ENCODE results near the gene ABCA6.
A peak's percentile ranks its signal among the peaks of the same experiment; 100 is the strongest.
"Not testable (repeated sequence)": the region's sequence is repeated elsewhere in the genome, so short reads cannot be mapped to it uniquely, and the experiment has no call there.

Gene ABCA6

DNA sequence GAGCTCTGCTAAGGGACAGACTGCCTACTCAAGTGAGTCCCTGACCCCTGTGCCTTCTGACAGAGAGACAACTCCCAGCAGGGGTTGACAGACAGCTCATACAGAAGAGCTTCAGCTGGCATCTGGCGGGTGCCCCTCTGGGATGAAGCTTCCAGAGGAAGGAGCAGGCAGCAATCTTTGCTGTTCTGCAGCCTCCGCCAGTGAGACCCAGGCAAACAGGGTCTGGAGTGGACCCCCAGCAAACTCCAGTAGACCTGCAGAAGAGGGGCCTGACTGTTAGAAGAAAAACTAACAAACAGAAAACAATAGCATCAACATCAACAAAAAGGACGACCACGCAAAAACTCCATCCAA, 70.5 kb downstream of the ABCA6 start:
- not testable (repeated sequence) for DNase-seq

DNA sequence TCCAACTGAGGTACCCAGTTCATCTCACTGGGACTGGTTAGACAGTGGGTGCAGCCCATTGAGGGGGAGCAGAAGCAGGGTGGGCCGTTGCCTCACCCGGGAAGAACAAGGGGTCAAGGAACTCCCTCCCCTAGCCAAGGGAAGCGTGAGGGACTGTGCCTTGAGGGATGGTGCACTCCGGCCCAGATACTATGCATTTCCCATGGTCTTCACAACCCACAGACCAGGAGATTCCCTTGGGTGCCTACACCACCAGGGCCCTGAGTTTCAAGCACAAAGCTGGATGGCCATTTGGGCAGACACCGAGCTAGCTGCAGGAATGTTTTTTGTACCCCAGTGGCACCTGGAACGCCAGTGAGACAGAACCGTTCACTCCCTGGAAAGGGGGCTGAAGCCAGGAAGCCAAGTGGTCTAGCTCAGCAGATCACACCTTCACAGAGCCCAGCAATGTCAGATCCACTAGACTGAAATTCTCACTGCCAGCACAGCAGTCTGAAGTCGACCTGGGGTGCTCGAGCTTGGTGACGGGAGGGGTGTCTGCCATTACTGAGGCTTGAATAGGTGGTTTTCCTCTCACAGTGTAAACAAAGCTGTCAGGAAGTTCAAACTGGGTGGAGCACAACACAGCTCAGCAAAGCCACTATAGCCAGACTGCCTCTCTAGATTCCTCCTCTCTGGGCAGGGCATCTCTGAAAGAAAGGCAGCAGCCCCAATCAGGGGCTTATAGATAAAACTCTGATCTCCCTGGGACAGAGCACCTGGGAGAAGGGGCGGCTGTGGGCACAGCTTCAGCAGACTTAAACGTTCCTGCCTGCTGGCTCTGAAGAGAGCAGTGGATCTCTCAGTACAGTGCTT, 71.1 kb downstream of the ABCA6 start:
- DNase-seq = peak in 1 of 2 donors; percentile 5

DNA sequence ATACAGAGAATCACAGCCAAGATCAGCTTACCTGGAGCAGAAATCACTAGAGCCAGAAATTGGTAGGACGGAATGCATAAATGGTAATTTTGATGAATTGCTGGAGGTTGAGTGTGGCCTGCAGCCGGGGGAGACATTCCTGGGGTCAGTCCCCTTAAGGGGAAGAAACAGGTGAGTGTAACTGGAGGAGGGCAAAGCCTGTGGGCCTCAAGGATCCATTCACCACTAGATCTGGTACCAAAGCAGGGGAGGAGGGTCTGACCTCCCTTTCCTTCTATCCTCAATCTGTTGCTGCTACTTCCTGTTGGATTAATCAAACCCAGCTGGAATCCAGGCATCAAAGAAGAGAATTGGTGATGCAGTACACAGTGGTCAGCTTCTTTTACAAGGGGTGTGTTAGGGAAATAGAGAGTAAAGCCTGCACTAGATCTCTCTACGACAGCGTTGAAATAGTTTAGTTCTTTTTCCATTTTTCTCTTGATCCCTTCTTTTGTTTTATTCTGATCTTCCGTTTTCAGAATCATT, 72.4 kb downstream of the ABCA6 start:
- no peak for DNase-seq

DNA sequence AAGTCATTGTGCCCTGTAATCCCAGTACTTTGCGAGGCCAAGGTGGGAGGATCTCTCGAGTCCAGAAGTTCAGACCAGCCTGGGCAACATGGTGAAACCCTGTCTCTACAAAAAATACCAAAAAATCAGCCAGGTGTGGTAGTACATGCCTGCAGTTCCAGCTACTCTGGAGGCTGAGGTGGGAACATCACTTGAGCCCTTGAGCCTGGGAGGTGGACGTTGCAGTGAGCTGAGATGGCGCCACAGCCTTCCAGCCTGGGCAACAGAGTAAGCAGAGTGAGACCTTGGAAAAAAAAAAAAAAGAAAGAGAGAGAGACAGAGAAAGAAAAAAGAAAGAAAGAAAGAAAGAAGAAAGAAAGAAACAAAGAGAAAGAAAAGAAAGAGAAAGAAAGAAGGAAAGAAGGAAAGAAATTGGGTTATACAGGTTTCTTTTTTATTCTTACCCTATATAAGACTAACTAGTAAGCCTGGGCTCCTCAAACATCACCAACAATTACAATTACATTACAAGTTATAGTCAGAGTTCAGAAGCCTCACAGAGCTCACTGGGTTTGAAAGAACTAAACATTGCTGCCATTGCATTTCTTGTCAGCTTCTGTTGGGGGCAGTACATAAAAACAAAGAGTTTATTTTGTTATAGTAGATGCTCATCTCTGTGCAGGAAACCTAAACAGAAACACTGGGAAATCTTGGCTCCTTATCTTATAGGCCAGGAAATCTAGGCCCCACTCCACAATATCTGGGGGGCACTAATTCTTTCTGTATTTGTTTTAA, 74.2 kb downstream of the ABCA6 start:
- DNase-seq = no peak

DNA sequence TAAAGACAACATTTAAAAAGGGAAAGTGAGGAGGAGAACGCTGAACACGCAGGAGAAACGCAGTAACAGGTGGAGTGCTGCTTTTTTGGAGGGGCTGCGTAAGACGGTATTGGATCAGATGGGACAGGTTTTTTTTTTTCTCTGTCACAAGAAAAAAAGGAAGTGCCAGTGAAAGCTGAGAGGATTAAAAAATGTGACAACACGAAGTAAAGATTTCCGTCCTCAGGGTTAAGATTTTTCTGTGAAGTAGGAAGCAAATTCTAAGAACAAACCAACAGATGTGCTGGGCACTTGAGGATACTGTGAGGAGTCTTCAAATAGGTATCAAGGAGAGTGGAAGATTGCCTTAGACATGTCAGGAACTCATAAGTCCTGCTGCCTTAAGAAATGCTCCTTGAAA, 75.2 kb downstream of the ABCA6 start:
- DNase-seq = no peak

DNA sequence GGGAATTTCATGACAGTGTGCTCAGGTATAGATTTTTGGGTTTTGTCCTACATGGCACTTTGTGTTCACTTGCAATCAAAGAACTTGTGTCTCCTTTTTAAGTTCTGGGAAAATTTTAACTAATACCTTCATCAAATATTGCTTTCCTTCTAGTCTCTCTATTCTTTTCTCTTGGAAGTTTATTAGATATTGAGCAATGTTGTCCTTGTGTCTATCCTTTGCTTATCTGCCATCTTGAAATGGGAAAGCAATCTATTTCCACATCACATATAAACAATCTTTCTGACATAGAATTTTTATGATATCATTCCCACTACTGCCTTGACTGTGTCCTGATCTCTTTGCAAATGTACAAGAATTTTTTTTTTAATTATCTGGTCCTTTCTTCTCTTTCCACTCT, 76.6 kb downstream of the ABCA6 start:
- DNase-seq = no peak

DNA sequence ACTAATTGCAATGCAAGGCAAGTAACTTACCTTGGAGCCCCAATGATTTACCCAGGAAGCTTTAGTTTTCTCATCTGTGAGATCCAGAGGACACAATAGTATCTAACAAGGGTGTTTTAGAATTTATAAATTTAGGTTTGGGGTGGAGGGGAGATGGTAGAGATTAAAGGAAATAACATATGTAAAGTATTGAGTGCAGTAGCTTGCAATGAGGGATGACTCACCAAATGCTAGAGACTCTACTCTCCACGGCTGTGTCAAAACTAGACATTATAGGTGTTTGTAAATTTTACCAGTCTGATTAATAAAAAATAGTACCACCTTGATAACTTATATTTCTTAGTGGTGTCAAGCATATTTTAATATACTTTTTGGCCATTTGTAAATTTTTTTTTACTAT, 77.2 kb downstream of the ABCA6 start:
- DNase-seq = no peak

DNA sequence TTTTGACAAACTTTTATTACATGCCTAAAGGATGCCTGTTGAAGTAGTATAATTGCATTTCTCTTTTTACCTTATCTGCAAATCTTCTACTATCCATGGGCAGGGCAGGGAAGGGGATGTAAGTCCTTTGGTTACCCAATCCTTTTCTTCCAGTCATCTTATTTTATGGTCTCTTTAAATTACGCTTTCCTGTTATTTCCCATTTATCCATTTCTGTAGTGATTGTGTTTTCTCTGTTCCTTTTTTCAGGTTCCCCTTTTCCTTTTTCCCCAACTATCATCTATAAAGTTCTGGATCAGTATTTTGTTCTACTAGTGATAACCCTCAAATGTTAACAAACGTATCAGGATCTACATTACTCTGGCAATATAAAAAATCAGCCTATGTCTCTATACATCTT, 77.7 kb downstream of the ABCA6 start:
- DNase-seq = no peak

DNA sequence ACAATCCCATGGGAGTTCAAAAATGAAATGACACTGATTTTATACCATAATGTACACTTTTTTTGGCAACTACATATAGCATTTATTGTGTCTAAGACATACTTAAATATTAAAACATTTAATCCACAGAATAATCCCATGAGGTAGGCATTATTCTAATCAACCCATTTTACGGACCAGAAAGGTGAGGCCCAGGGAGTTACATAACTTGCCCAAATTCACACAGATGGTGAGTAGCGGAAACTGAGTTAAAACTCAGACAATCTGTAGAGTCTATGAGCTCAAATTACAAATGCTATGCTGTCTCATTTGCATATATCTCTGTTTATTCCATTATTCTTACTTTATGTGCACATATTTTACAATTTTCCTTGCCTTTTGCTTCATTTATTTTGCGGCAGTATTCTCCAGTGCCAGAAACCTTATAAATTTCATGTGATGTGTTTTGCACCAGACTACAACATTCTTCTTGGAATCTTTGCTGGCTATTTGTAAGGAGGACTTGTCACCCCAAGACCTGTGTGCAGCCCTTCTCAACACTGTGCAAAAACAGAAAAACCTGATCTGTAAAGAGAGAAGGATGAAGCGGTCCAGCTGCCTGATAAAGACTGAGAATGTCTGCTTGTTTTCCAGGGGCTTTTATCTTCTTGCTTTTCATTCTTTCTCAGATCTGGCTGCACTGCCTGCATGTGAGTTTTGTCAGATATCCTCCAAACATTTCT, 78.7 kb downstream of the ABCA6 start:
- DNase-seq = no peak

DNA sequence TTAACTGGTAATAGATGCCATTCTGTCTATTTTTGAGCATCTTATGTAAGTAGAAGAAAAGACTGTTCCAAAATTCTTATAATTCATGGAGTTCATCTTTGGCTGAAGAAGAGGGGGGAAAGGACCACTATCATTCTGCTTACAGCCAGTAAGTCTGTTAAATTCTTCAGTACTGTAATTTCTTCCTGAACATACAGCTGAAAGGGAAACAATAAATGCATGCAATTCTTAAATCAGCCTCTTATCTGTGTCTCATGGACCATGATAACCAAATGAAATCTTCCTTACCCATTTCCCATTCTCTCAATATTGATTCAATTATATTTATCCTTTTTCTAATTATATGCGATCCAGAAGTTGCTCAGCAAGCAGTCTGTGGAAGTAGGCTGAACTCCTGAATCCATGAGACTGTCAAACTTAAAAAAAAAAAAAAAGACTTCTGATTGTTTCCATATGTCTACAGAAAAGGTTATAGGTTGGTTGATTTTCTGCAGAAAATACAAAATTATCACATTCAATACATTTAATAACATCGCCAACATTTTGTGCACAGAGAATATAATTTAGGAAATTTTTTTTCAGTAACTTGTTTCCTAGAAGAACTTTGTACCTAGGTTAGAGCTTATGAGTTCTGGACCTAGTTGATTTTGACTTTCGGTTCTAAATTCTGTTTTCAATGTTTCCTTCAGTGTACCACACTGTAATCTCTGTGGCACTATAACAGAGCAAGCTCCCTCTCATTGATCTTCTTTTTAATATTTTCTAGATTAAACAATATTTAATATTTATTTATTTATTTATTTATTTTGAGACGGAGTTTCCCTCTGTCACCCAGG, 79.8 kb downstream of the ABCA6 start:
- DNase-seq = no peak

DNA sequence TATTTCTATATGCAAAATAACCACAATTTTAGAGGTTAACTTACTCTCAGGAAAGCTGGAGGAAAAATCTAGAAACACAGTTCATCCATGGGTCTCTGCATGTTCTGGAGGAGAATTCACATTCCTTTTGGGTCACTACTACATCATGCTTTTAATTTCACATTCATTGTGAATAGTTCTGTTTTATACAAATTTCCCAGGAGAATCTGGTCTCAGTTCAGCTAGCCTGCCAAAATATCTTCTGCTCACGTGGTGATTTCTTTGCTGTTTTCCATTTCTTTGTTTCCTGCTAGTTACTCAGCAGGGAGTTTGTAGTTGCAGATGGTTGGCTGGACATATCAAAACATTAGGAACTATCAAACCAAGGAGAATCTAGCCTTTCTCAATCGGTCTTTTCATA, 80.9 kb downstream of the ABCA6 start, which contains the start of gene ABCA9:
TSS of gene ABCA9 (minus strand) at position 106 of the 400 bp plus-strand sequence. CDS start 9,801 bp downstream, outside the sequence.
- no peak for DNase-seq

DNA sequence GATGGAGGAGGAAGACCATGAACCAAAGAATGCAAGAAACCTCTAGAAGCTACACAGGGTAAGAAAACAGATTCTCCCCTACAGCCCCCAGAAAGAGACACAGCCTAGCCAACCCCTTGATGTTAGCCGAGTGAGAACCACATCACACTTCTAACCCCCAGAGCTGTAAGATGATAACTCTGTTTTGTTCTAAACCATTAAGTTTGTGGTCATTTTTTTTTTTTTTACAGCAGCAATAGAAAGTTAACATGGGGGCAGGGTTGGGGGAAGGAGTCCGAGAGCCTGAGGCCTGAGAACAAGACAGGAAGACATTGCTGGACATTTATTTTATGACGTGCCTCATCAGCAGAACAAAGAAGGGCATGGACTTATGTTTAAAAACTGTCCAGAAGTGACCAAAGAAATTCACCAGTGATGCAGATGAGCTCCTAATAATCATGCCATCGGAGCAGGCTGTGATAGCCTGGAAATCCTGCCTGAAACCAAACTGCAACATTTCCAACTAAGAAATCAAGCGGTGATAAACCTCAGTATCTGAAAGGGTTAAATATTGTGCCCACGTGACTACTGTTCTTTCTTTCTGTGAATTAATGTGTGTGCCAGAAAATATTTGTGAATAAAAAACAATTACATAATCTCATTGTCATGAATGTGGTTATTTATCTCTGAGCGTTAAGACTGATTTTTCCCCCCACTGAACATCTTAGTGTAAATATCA, 82.1 kb downstream of the ABCA6 start:
- DNase-seq = no peak

DNA sequence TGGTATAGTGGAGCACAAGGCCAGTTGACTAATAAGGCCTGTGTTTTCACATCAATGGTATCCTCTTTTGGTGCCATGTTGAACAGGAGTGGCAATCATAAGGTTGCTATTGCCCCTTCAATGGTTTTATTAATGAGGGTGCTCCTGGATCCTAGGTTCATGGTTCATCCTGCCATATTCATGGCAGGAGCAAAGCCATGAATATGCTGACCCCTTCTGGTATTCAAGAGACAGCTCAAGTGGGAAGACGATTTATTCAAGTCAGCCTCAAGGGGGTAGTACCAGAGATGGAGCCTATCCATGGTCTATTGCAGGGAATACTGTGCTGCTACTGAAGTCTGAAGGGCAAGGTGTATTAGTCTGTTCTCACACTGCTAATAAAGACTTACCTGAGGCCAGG, 83.5 kb downstream of the ABCA6 start:
- no peak for DNase-seq

DNA sequence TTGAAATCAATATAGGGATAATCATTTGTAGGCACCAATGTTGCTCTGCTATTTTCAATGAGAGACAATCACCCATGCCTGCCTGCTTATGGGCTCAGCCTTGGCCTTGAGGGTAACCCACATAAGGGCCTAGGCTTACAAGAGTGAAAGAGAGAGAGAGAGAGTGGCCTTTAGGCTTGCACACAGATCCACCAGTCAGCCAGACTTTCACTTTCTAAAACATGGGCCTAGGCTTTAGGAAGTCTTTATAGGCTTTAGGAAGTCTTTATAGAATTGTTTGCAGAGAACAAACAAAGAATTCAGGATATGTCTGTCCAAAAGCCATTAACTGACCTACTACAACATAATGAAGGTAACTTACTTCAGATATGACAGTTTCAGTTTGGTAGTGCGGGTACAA, 84.4 kb downstream of the ABCA6 start:
- no peak for DNase-seq

DNA sequence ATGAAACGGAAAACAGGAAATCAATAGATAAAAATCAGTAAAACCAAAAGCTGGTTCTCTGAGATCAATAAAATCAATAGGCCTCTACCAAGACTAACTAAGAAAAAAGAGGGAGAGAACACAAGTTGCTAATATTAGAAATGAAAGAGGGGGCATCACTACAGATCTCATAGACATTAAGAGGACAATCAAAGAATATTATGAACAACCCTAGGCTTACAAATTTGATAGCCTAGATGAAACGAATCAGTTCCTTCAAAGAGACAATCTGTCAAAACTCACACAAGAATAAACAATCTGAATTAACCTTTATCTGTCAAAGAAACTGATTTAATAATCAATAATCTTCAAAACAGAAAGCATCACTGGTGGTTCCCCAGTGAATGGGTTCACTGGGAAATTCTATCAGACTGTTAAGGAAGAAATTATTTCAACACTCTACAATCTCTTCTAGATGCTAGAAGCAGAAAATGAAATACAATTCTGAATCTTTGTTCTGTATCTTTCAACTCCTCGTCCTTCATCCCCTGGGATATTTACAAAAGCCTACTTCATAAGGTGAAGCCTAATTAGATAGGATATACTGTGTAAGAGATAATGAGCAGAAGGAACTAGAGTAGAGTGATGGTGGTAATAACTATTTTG, 85.4 kb downstream of the ABCA6 start:
- DNase-seq = no peak

DNA sequence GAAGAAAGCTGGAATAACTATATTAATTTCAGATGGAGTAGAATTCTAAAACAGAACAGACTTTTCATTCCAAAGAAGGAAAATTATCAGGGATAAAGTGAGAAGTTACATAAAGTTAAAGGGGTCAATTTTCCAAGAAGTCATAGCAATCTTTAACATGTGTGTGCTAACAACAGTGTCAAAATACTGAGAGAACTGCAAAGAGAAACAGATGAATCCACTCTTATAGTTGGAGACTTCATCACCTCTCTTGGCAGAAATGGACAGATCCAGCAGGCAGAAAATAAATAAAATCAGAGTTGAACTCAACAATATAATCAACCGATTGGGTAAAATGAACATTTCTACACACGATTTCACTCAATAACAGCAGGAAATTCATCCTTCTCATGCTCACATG, 86.4 kb downstream of the ABCA6 start:
- DNase-seq = no peak

DNA sequence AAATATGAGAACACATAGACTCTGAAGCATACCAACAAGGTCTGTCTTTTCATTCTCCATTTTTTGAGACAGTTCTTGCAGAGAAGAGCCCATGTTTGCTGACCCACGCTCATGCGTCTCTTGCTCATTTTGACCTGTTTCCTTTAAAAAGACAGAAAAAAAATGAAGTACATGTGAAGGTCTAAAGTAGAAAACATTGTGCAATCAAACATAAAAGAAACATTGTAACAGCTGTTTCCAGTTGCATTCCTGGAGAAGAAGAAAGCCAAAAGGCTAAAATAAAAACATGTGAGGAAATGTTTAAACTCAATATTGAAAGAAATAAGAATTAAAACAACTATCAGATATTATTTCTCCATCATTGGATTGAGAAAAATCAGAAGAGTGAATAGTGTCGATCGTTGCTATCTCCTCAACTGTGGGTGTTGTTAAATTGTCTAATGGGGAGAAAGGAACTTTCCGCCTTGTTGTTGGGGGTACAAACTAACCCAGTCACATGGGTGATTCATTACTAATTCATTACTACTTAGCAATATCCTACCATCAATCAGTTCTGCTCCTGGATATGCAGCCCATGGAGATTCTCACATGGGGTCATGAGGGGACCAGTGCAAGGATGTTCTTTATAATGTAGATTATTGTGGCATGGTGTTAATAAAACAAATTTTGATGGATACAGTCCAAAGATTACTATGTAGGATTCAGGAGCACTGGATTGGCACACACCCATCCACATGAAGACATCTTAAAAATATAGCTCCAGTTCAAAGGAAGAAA, 90.5 kb downstream of the ABCA6 start:
- no peak for DNase-seq

DNA sequence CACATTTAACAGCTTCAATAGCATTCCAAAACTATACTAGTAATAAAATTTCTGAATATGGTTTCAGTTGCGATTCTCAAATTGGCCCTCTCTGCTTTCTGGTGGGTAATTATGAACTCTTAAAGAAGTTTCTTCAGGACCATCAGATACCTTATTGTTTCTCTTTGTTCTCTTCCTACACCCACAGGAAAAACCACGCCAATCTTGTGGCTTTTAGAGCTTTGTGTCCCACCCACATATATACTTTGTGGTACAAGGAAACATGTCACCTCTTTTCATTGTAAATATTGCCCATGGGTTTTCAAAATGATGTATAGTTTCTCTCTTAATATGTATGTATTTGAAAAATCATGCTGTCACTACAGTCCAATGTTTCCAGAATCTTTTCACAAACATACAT, 93.1 kb downstream of the ABCA6 start:
- DNase-seq = no peak

DNA sequence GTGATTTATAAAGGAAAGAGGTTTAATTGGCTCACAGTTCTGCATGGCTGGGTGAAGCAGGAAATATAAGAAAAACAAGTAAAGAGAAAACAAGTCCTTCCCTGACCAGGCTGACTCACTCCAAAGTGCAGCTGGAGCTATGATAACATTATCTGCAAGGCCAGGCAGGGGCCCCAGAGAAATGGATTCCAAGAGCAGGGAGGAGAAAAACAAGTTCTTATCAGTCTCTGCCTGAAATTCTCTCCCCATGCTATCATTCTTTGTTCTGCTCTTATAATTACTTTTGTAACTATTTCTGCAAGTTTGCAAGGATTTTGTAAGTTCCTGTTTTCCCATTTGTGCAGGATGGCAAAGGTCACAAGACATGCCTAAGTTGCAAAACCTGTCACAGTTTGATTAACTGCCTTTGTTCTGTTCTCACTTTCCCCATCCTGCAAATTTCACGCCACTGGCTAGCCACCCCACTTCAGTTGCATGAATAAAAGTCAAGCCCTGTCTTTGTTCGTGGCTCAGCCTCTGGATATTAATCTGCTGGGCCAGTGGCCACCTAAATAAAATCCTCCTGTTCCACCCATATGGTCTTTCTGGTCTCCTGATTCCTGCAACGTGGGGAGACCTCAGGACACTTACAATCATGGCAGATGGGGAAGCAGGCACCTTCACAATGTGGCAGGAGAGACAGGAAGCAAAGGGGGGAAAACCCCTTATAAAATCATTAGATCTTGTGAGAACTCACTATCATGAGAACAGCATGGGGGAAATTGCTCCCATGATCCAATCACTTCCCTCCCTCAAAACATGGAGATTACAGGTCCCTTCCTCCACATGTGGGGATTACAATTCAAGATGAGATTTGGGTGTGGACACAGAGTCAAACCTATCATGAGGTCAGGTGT, 94.1 kb downstream of the ABCA6 start:
- no peak for DNase-seq
